IPS-NIHi7 (cell line): ENCODE measurements around the gene CCR7.

Experiments used
- DNase-seq: peaks from one replicate; pipeline ENCODE4 v3.0.0; 2012; ENCODE audit warnings: mixed read lengths; ENCODE audit errors: extremely low spot score

The CCR7 gene

DNA sequence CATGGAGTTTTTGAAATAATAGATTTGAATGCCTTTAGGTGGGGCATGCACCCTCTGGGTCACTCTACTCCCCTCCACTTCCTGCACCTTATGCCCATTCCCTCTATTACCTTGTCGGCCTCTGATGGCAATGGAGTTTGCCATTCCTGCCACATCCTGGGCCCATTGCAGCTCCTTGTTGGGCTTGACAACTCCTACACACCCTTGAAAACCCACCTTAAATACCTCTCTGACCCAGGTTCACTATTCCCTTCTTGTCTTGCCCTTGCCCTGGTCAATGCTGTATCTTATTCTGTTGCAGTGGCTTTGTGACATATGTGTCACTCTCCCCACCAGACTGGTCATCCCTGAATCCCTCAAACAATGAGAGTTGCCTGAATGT, 2.4 kb downstream of the CCR7 start:
- DNase-seq = no peak

GRCh38 chr17:40561871-40562611, 3.2 kb downstream of the CCR7 start:
- DNase-seq = no peak

DNA sequence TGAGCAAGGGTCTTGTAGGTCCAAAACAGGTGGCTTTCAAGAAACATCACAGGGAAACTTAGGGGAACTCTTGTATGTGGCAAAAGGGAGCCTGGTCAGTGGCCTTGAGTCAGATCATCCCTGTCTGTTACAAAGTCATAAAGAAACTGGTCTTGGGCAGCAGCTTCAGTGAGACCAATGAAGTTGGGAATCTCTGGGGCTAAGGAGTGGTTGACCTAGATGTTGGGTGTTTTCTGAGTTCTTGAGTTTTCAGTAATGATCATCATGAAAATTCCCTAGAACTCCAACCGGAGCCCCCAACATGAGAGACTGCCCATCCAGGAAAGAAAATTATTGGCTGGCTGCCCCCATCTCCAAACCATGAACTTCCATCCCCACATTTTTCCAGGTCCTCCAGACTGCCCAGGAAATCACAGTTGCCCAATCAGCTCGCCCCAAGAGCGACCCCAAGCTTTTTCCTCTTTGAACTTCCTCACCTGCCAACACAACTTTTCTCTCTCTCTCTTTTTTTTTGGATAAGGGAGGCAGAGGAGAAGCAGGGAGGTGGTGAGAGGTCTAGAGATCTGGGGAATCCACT, 3.9 kb downstream of the CCR7 start:
- no peak for DNase-seq

GRCh38 chr17:40560592-40561293, 4.5 kb downstream of the CCR7 start:
- DNase-seq = no peak

DNA sequence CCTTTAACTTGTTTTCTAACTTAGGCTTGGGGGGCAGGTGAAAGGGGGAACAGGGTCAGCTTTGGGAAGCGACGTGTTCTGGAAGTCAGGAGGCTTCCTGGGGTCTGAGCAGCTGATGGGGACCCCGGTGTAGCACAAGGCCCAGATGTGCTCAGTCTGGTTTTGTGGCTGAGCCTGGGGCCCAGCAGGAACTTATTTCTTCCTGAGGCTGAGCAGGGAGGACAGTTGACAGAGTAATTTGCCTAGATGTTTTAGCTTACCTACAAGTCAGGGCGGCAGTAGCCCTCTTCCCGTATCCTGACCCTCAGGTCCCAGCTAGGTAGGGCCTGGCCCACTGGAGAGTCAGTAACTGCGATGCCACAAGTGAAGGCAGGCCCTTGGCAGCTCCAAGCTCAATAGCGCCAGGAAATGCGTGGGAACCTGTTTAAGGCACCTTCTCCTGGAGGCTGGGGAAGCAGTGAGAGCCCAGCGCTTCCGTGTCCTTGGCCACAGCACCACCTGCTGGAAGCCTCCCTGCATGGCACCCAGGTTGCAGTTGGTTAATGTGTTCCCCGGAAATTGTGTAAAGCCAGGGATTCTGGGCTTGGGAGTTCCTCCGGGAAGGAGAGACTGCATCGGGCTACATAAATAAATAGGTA, 5.2 kb downstream of the CCR7 start:
- peak; percentile 98 for DNase-seq

DNA sequence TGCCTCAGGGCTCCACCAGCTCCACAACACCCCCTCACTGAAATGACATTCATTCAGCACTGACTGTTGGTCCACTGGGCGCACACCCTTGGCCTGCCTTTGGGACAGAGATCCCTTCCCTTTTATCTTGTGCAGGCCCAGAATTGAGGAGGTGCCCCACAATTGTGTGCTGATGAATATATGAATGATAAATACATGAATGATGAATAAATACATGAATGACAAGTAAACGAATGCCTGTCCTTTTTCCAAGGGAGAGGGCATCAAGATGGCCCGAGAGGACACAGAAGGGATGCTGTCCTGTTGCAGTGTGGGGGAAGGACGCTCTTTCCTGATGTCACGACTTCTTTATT, 5.7 kb downstream of the CCR7 start:
- no peak for DNase-seq

DNA sequence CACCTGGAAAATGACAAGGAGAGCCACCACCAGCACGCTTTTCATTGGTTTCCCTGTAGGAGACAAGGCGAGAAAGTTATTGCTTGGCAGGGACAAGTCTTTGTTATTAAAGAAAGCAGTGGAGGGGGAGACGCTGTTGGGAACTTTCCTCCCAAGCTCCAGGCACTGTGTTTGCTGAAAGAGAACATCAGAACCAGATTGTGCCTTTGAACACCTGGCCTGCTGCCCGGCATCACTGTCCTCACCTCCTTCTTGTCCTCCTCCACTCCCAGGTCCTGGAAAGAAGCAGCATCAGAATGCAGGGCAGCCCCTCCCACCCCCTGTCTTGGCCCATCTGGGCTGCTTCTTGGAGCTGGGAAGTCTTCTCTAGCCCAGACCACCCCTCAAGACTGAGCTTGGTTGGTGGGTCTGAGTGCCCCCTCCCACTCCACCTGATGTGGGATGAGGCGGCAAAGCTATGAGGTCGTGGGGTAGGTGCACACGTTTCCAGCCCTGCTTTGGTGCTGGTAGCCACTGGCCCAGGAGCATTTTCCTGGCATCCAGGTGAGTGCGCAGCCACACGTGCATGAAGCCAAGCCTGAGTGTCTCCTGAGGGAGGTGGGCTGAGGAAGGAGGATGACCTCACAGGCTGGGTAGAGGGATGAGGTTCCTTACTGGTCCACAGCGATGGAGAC, 6.2 kb downstream of the CCR7 start:
- no peak for DNase-seq

GRCh38 chr17:40558300-40558889, 6.9 kb downstream of the CCR7 start:
- no peak for DNase-seq

GRCh38 chr17:40557531-40558299, 7.6 kb downstream of the CCR7 start:
- no peak for DNase-seq

- no peak for DNase-seq
Measured at GRCh38 chr17:40556884-40557414, 8.3 kb downstream of the CCR7 start.

DNA sequence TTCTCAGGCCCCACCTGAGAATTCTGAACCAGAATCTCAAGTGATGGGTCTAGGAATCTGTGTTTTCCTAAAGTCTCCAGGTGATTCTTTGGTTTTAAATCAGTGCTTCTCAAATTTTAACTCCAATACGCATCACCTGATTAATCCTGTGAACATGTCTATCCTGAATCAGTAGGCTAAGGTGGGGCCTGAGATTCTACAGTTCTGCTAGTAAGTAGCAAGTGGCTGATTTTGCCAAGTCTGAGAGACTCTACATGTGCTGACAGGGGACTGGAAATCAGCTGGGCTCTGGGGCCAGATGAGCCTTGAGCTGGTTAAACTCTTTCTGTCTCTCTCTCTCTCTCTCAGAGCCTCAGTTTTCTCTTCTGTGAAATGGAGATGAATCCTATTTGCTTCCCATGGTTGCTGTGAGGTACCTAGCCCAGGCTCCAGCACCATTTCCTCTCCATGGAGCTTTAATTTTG, 9.0 kb downstream of the CCR7 start:
- no peak for DNase-seq

DNA sequence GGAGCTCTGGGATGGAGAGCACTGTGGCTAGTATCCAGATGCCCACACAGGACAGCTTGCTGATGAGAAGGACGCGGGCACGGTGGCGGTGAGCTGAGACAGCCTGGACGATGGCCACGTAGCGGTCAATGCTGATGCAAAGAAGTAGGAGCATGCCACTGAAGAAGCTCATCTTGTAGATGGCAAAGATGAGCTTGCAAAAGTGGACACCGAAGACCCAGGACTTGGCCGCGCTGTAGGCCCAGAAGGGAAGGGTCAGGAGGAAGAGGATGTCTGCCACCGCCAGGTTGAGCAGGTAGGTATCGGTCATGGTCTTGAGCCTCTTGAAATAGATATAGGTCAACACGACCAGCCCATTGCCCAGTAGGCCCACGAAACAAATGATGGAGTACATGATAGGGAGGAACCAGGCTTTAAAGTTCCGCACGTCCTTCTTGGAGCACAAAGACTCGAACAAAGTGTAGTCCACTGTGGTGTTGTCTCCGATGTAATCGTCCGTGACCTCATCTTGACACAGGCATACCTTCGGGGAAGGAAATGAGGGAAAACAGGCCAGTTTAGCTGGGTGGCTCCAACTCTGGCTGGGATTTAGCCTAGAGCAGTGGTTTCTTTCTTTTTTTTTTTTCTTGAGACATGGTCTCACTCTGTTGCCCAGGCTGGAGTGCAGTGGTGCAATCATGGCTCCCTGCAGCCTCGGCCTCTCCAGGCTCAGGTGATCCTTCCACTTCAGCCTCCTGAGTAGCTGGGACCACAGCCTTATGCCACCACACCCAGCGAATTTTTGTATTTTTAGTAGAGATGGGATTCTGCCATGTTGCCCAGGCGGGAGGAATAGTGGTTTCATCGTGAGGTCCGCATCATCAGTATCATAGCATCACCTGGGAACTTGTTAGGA, 9.7 kb downstream of the CCR7 start:
- DNase-seq = no peak

DNA sequence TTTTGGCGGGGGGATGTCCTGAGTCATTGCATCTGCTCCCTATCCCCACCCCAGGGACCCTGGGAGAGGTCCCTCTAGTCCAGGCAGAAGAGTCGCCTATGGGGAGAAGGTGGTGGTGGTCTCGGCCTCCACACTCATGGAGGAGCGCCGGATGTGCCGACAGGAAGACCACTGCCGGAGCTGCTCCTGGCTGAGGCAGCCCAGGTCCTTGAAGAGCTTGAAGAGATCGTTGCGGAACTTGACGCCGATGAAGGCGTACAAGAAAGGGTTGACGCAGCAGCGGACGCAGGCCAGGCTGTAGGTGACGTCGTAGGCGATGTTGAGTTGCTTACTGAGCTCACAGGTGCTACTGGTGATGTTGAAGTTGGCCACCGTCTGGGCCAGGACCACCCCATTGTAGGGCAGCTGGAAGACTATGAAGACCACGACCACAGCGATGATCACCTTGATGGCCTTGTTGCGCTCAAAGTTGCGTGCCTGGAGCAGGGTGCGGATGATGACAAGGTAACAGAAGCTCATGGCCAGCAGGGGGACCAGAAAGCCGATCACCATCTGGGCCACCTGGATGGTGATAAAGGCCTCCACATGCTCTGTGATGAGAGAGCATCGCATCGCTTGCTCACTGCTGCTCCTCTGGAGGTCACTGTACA, 10.5 kb downstream of the CCR7 start:
- no peak for DNase-seq

- no peak for DNase-seq
Measured at GRCh38 chr17:40553694-40554534, 11.4 kb downstream of the CCR7 start.

DNA sequence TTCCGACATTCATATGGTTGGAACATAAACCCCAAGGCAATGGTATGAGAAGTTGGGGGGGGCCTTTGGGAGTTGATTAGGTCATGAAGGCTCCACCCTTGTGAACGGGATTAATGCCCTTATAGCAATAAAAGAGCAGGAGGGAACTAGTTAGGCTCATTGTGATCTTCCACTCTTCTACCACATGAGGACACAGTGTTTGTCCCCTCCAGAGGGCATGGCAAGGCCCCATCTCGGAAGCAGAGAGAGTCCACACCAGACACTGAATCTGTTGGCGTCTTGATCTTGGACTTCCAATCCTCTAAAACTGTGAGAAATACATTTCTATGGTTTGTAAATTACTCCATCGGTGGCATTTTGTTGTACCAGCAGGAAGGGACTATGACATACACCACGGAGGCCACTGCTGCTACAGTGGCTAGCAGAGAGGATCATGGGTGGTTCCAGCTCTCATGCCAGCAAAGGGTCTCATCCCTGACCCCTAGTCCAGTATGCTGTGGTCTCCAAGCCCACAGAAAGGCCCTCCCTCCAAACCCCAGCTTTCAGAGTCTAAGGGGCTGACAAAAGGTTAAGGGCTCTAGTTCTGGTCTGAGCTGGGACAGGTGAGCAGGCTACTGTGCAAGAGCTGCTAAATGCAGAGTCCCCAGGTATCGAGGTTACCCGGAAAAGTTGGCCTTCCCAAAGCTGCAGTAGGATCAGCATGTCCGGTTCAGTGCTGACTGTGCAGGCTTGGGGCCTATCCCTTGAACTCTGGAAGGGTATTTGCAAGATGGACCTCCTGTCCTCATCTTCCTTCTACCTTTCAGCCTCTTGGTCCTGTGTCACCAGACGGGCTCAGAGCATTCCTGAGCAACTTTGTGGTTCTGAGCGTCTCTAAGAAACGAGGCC, 12.2 kb downstream of the CCR7 start:
- no peak for DNase-seq

DNA sequence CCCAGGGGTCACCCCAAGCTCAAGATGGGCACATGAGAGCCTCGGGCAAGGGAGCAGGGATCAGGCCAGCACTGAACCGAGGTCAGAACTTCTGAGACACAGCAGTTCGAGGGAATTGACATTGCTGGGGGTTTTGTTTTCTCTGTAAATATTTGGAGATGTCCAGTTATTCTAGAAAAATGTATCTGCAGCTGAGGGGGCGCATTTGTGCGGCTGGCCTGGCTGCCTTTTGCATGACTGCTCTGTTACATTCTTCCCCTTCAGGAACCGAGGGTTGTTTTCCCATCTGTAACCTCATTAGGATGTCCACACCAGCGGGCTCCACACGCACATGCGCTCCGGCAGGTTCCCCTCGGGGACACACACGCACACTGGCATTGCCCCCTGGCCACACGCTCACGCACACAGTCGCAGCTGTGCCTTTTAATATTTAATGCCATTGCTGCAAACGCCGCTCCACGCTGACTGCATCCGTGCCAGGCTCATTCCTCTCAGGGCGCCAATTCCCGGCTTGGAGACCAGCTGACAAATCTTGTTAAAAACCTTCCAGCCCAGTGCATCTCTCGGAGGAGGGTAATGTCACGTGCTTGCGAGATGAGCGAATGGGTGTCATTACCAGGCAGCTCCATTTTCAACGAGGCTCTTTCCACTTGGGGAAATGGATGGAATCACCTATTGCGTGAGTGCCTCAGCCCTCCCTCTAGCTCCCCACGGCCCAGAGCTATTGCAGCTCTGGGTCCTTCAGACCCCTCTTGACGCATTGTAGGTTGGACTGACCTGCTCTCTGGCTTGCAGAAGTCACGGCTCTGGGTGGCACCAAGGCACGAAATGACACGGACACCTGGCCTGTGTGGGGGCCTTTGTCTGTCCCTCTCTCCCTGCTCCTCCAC, 13.1 kb downstream of the CCR7 start:
- no peak for DNase-seq
